HG02973 (cell line): Measurements from ENCODE around the gene SRBD1.

ENCODE experiments used
- ATAC-seq: cut with Tn5 transposase; IDR thresholded peaks from one replicate; pipeline ENCODE4 v1.9.1; 2021; ENCODE audit warnings: moderate library complexity; ENCODE audit not compliant: unreplicated experiment

Gene SRBD1

GRCh38 chr2:45390861-45391260 is 220.2 kb downstream of the SRBD1 start:
- ATAC-seq = no peak

- ATAC-seq = no peak
These were observed 220.6 kb downstream of the SRBD1 start for GRCh38 chr2:45390441-45390840.

- ATAC-seq = no peak
These were observed 222.4 kb downstream of the SRBD1 start for GRCh38 chr2:45388541-45389100.

- ATAC-seq = no peak
These were observed 228.3 kb downstream of the SRBD1 start for GRCh38 chr2:45382744-45383143.

GRCh38 chr2:45380131-45380836 is 230.8 kb downstream of the SRBD1 start:
- no peak for ATAC-seq

- no peak for ATAC-seq
These were observed 231.5 kb downstream of the SRBD1 start for GRCh38 chr2:45379399-45380087.

GRCh38 chr2:45373534-45373933 is 237.5 kb downstream of the SRBD1 start:
- no peak for ATAC-seq

- no peak for ATAC-seq
These were observed 240.7 kb downstream of the SRBD1 start for GRCh38 chr2:45370369-45370768.

- ATAC-seq = no peak
These were observed 242.3 kb downstream of the SRBD1 start for GRCh38 chr2:45368792-45369191.

GRCh38 chr2:45361666-45362065 is 249.4 kb downstream of the SRBD1 start:
- ATAC-seq = no peak

- ATAC-seq = no peak
These were observed 256.3 kb downstream of the SRBD1 start for GRCh38 chr2:45354776-45355175.

- no peak for ATAC-seq
These were observed 257.2 kb downstream of the SRBD1 start for GRCh38 chr2:45353879-45354278.

GRCh38 chr2:45352506-45352905 is 258.6 kb downstream of the SRBD1 start:
- no peak for ATAC-seq

- ATAC-seq = no peak
These were observed 265.5 kb downstream of the SRBD1 start for GRCh38 chr2:45345331-45346234.

GRCh38 chr2:45344502-45344901 is 266.6 kb downstream of the SRBD1 start:
- no peak for ATAC-seq

GRCh38 chr2:45344071-45344470 is 267.0 kb downstream of the SRBD1 start:
- no peak for ATAC-seq

GRCh38 chr2:45343251-45344017 is 267.6 kb downstream of the SRBD1 start:
- ATAC-seq = no peak

- no peak for ATAC-seq
These were observed 270.7 kb downstream of the SRBD1 start for GRCh38 chr2:45340318-45340717.

- ATAC-seq = no peak
These were observed 271.8 kb downstream of the SRBD1 start for GRCh38 chr2:45339253-45339652.
